ENCODE measurements around the gene ZNF70.

GRCh38 chr22:23781511-23782183 is 30.7 kb upstream of the ZNF70 start:
- no peak for TF ChIP-seq CTCF (IDR thresholded peaks at IDR 0.05)
- no peak for TF ChIP-seq POLR2A (IDR thresholded peaks at IDR 0.05)
